Activated naive CD8-positive, alpha-beta T cell treated with anti-CD3 and anti-CD28 coated beads, Interleukin-2, amount 50 U/mL, for 24 hours (primary cell): ENCODE measurements around the gene GCM1.
A peak's percentile ranks its signal among the peaks of the same experiment; 100 is the strongest.

Source experiments
- ATAC-seq: fragments of 150-1000 bp; cut with Tn5 transposase; one replicate; pipeline ENCODE4 v1.10.0; 2021
- DNase-seq: peaks from one replicate; pipeline ENCODE4 v3.0.0; 2021
- H3K27ac Mint-ChIP-seq: one replicate; pipeline ENCODE4 v1.8.0; 2021; ENCODE audit warnings: mild to moderate bottlenecking, mixed read lengths
- H3K27me3 Mint-ChIP-seq: one replicate; pipeline ENCODE4 v1.8.0; 2021; ENCODE audit warnings: mixed read lengths
- H3K36me3 Mint-ChIP-seq: one replicate; pipeline ENCODE4 v1.8.0; 2021; ENCODE audit warnings: low read depth, mixed read lengths
- H3K4me1 Mint-ChIP-seq: one replicate; pipeline ENCODE4 v1.8.0; 2021; ENCODE audit warnings: mixed read lengths
- H3K4me3 Mint-ChIP-seq: one replicate; pipeline ENCODE4 v1.8.0; 2021; ENCODE audit warnings: mild to moderate bottlenecking, moderate library complexity, mixed read lengths
- H3K9me3 Mint-ChIP-seq: one replicate; pipeline ENCODE4 v1.8.0; 2021; ENCODE audit warnings: mixed read lengths

The GCM1 gene

DNA sequence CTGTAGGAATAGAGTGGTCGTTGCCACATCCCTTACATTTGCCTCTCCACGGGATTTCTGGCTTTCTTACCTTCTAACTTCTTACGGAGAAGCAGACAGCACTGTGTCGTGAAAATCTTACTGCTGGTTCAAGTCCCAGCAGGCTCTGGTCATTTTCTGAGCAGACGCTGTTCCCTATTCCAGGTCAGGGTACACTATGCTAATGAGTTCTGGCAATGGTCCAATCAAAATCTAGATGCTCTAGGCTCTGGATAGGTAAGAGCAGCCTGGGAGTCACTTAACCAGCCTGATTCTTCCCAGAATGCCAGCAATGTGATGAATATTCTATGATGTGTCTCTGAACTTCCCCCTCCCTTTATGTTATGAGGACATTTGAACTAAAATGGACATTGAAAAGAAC is at the start of gene GCM1:
Gene GCM1 (minus strand): TSS at position 158 of the 400 bp plus-strand sequence. CDS start 3,209 bp downstream, outside the sequence.
- H3K27ac Mint-ChIP-seq, result no peak within 1 kb of the TSS
- DNase-seq (no peak), ATAC-seq (no peak)
- no peak within 1 kb of the TSS for H3K4me3 Mint-ChIP-seq
- no peaks in the 10 kb centered on the region for H3K36me3 Mint-ChIP-seq
- H3K27me3 Mint-ChIP-seq, result peaks cover 4% of the 10 kb centered on the region
- H3K4me1 Mint-ChIP-seq, result no peaks in the 10 kb centered on the region
- no peaks in the 10 kb centered on the region for H3K9me3 Mint-ChIP-seq

DNA sequence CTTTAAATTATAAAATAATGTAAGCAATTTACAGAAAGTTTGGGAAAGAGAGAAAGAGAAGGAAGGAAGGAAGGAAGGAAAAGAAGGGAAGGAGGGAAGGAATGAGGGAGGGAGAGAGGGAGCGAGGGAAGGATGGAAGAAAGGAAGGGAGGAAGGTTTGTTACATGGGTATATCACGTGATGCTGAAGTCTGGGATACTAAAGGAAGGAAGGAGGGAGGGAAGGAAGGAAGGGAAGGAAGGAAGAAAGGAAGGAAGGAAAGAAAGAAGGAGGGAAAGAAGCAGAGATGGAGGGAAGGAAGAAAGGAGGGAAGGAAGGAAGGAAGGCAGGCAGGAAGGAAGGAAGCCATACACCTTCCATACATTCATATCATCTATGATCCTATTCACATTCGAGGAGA is 48.9 kb upstream of the GCM1 start:
- Mint-ChIP-seq H3K4me1 (peaks cover 20% of the 10 kb centered on the region), H3K27me3 (no peaks in the 10 kb centered on the region), H3K36me3 (no peaks in the 10 kb centered on the region)

GRCh38 chr6:53195048-53195447 is 46.4 kb upstream of the GCM1 start:
- H3K4me3 Mint-ChIP-seq, result no peak overlapping the region
- H3K4me1 Mint-ChIP-seq, result peaks cover 13% of the 10 kb centered on the region
- ATAC-seq (no peak), DNase-seq (no peak)
- H3K36me3 Mint-ChIP-seq, result no peaks in the 10 kb centered on the region
- no peaks in the 10 kb centered on the region for H3K9me3 Mint-ChIP-seq
- H3K27me3 Mint-ChIP-seq, result no peaks in the 10 kb centered on the region
- H3K27ac Mint-ChIP-seq, result no peak overlapping the region

More for the DNA sequence above, 48.9 kb upstream of the GCM1 start:
- Mint-ChIP-seq H3K9me3 (no peaks in the 10 kb centered on the region), H3K27ac (no peak overlapping the region), H3K4me3 (no peak overlapping the region)
- ATAC-seq (no peak), DNase-seq (no peak)

DNA sequence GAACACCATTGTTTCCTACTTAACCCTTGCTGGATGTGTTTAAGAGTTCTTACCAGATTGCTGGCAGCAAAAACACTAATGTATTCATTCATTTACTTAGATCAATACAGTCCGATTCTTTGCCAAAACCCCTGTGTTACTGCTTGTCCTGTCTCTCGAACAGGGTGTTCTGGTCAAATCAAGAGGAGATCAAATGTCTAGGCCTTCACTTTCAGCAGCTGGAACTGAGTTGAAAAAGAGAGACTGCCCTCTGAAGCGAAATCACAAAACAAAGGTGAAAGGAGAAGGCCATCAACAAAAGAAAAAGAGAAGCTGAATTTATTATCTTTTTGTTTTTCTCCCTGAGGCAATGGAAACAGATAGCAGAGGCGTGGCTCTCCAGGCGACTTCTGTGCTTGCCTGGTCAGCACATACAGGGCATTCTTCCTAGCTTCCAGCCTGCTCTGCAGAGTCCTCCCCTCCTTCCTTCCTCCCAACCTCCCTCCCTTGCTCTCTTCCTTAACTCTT is 44.1 kb upstream of the GCM1 start:
- Mint-ChIP-seq H3K4me1 (peaks cover 21% of the 10 kb centered on the region), H3K36me3 (no peaks in the 10 kb centered on the region), H3K4me3 (no peak overlapping the region), H3K27me3 (no peaks in the 10 kb centered on the region), H3K27ac (no peak overlapping the region), H3K9me3 (no peaks in the 10 kb centered on the region)
- ATAC-seq (no peak), DNase-seq (no peak)

- DNase-seq (no peak), ATAC-seq (no peak)
- Mint-ChIP-seq H3K27ac (no peak overlapping the region), H3K27me3 (no peaks in the 10 kb centered on the region), H3K4me3 (no peak overlapping the region), H3K36me3 (no peaks in the 10 kb centered on the region), H3K4me1 (peaks cover 27% of the 10 kb centered on the region), H3K9me3 (no peaks in the 10 kb centered on the region)
Measured at GRCh38 chr6:53189554-53189953, 40.9 kb upstream of the GCM1 start.

DNA sequence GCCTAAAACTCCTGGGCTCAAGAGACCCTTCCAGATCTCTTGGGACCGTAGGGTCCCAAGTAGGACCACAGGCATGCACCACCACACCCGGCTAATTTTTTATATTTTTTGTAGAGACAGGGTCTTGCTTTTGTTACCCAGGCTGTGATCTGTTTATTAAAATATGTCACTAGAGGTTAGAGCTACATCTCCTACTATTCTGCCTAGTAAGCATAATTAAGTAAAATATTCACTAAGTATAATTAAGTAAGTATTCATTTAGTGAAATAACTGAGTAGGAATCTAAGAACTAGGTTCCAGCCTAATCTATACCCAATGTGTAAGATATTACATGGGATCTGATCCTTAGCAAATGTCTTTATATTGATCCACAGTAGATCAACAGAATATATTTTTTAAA is 40.2 kb upstream of the GCM1 start:
- H3K9me3 Mint-ChIP-seq, result no peaks in the 10 kb centered on the region
- no peaks in the 10 kb centered on the region for H3K27me3 Mint-ChIP-seq
- H3K4me1 Mint-ChIP-seq, result peaks cover 25% of the 10 kb centered on the region
- no peaks in the 10 kb centered on the region for H3K36me3 Mint-ChIP-seq
- peak overlapping the region; percentile 60 for H3K4me3 Mint-ChIP-seq
- ATAC-seq, result no peak
- no peak overlapping the region for H3K27ac Mint-ChIP-seq
- no peak for DNase-seq

DNA sequence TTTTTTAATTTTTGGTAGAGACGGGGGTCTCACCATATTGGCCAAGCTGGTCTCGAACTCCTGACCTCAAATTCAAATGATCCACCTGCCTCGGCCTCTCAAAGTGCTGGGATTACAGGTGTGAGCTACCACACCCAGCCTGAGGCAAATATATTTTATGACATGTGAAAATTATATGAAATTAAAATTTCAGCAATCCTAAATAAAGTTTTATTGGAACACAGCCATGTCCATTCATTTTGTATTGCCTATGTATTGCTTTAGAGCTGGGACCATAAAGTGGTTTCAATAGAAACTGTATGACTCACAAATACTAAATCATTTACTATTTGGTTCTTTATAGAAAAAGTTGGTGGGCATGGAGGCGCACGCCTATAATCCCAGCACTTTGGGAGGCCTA is 32.0 kb upstream of the GCM1 start:
- peaks cover 12% of the 10 kb centered on the region for H3K4me1 Mint-ChIP-seq
- H3K27ac Mint-ChIP-seq, result no peak overlapping the region
- no peaks in the 10 kb centered on the region for H3K9me3 Mint-ChIP-seq
- no peaks in the 10 kb centered on the region for H3K36me3 Mint-ChIP-seq
- ATAC-seq (no peak), DNase-seq (no peak)
- H3K27me3 Mint-ChIP-seq, result no peaks in the 10 kb centered on the region
- H3K4me3 Mint-ChIP-seq, result no peak overlapping the region

DNA sequence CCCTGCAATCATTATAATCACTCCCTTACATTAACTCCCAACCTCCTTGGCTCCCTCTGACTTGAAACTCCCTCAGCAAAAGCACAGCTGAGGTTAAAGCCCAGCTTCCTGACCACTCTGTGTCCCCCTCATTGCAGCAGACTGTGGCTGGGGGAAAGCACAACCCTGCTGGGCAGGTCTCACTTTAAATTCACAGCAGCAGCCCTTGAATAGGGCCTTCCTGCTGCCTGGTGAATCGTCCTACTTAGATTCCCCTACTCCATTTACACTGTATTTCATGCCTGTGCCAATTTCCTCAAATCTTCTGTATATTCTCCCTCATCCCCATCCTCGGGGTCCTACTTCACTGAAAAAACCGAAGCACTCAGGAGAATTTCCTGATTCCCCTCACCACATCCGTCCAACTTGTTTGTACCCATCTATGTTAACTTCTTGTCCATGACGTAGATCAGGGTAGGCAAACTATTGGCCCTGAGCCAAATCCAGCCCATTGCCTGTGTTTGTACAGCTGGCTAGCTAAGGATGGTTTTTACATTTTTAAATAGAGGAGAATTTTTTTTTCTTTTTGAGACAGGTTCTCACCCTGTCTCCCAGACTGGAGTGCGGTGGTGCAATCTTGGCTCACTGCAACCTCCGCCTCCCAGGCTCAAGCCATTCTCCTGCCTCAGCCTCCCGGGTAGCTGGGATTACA is 31.5 kb upstream of the GCM1 start:
- no peak overlapping the region for H3K4me3 Mint-ChIP-seq
- ATAC-seq (no peak), DNase-seq (peak; percentile 22)
- no peaks in the 10 kb centered on the region for H3K9me3 Mint-ChIP-seq
- peaks cover 12% of the 10 kb centered on the region for H3K4me1 Mint-ChIP-seq
- no peaks in the 10 kb centered on the region for H3K36me3 Mint-ChIP-seq
- H3K27ac Mint-ChIP-seq, result peak overlapping the region; percentile 5
- H3K27me3 Mint-ChIP-seq, result no peaks in the 10 kb centered on the region

GRCh38 chr6:53178837-53179432 is 30.3 kb upstream of the GCM1 start:
- Mint-ChIP-seq H3K27ac (no peak overlapping the region), H3K36me3 (no peaks in the 10 kb centered on the region), H3K27me3 (no peaks in the 10 kb centered on the region), H3K4me3 (no peak overlapping the region), H3K9me3 (no peaks in the 10 kb centered on the region), H3K4me1 (peaks cover 15% of the 10 kb centered on the region)
- no peak for DNase-seq
- no peak for ATAC-seq

- Mint-ChIP-seq H3K9me3 (no peaks in the 10 kb centered on the region), H3K4me3 (no peak overlapping the region), H3K27me3 (no peaks in the 10 kb centered on the region), H3K36me3 (no peaks in the 10 kb centered on the region), H3K27ac (no peak overlapping the region), H3K4me1 (peaks cover 12% of the 10 kb centered on the region)
- no peak for ATAC-seq
- no peak for DNase-seq
Measured at GRCh38 chr6:53175027-53175426, 26.4 kb upstream of the GCM1 start.

GRCh38 chr6:53172468-53172803 is 23.8 kb upstream of the GCM1 start:
- Mint-ChIP-seq H3K4me3 (no peak overlapping the region), H3K4me1 (peaks cover 3% of the 10 kb centered on the region), H3K27me3 (no peaks in the 10 kb centered on the region), H3K27ac (no peak overlapping the region), H3K9me3 (no peaks in the 10 kb centered on the region), H3K36me3 (no peaks in the 10 kb centered on the region)
- ATAC-seq, result no peak
- no peak for DNase-seq

GRCh38 chr6:53171605-53172467 is 23.2 kb upstream of the GCM1 start:
- H3K27me3 Mint-ChIP-seq, result no peaks in the 10 kb centered on the region
- H3K4me1 Mint-ChIP-seq, result peaks cover 3% of the 10 kb centered on the region
- peak; percentile 92 for ATAC-seq
- no peak overlapping the region for H3K27ac Mint-ChIP-seq
- no peaks in the 10 kb centered on the region for H3K9me3 Mint-ChIP-seq
- DNase-seq, result peak; percentile 93
- no peaks in the 10 kb centered on the region for H3K36me3 Mint-ChIP-seq
- no peak overlapping the region for H3K4me3 Mint-ChIP-seq

DNA sequence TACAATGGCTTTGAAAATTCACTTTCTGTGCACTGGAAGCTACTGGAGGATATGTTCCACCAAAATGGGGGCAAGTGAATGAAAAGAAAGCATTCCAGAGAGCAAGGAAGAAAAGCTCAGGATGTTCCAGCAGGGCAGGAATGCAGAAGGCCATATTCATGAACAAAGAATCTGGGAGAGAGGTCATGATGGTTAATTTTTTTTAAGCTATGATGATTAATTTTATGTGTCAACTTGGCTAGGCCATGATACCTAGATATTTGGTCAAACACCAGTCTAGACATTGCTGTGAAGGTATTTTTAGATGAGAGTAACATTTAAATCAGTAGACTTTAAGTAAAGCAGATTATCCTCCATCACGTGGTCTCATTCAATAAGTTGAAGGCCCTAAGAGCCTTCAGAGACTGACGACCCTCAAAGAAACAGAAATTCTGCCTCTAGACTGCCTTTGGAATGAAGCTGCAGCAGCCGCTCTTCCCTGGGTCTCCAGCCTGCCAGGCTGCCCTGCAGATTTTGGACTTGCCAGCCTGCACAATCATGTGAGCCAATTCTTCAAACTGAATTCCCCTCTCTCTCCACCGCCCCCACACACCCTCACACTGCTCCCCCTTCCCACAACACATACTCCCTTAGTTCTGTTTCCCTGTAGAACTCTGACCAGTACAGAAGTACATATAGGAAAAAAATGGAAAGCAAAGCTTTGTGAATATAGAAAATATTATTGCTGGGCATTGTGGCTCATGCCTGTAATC is 20.1 kb upstream of the GCM1 start:
- Mint-ChIP-seq H3K27me3 (no peaks in the 10 kb centered on the region), H3K4me3 (no peak overlapping the region), H3K9me3 (no peaks in the 10 kb centered on the region), H3K4me1 (no peaks in the 10 kb centered on the region), H3K27ac (no peak overlapping the region), H3K36me3 (no peaks in the 10 kb centered on the region)
- ATAC-seq (no peak), DNase-seq (no peak)

- H3K4me1 Mint-ChIP-seq, result peaks cover 5% of the 10 kb centered on the region
- H3K4me3 Mint-ChIP-seq, result no peak overlapping the region
- no peaks in the 10 kb centered on the region for H3K9me3 Mint-ChIP-seq
- H3K36me3 Mint-ChIP-seq, result no peaks in the 10 kb centered on the region
- no peak overlapping the region for H3K27ac Mint-ChIP-seq
- DNase-seq, result no peak
- ATAC-seq, result no peak
- no peaks in the 10 kb centered on the region for H3K27me3 Mint-ChIP-seq
Measured at GRCh38 chr6:53165293-53165692, 16.7 kb upstream of the GCM1 start.
